ENCODE results near the gene TCEA2.

TCEA2 gene

DNA sequence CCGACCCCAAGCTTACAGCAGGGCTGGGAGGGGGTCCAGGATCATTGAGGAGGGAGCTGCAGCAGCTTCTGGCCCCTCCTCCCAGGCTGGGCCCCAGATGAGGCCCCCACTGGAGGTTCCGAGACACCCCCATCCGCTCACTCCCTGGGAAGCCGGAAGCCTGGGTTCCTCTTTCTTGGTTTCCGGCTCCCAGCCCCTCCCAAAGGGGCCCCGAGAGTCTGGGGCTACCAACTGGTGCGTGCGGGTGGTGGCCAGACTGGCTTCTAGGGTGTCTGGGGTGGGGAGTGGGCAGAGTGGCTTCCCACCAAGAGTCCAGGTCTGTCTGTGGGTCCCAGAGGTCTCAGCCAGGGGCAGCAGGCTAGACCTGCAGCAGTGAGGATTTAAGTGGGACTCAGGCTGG, 14.1 kb downstream of the TCEA2 start:
- Histone ChIP-seq H3K36me3 (peaks cover 52% of the 10 kb centered on the region), H3K4me1 (ENCODE audit: control insufficient read depth in 1 of 2, insufficient read depth in 1 of 2, low read depth in 1 of 2, low read length in 1 of 2) (peaks cover 66 to 71% of the 10 kb centered on the region in 2 experiments), H3K27ac (peak overlapping the region; percentile 99), H3K4me3 (ENCODE audit: low read depth in 1 of 2, low read length in 1 of 2) (peak overlapping the region; percentile 99 to 100), H3K27me3 (no peaks in the 10 kb centered on the region), H3K9me3 (peaks cover 5% of the 10 kb centered on the region)
- TF ChIP-seq, protein P1, sequence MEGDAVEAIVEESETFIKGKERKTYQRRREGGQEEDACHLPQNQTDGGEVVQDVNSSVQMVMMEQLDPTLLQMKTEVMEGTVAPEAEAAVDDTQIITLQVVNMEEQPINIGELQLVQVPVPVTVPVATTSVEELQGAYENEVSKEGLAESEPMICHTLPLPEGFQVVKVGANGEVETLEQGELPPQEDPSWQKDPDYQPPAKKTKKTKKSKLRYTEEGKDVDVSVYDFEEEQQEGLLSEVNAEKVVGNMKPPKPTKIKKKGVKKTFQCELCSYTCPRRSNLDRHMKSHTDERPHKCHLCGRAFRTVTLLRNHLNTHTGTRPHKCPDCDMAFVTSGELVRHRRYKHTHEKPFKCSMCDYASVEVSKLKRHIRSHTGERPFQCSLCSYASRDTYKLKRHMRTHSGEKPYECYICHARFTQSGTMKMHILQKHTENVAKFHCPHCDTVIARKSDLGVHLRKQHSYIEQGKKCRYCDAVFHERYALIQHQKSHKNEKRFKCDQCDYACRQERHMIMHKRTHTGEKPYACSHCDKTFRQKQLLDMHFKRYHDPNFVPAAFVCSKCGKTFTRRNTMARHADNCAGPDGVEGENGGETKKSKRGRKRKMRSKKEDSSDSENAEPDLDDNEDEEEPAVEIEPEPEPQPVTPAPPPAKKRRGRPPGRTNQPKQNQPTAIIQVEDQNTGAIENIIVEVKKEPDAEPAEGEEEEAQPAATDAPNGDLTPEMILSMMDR (IDR thresholded peaks at IDR 0.05), result no peak

DNA sequence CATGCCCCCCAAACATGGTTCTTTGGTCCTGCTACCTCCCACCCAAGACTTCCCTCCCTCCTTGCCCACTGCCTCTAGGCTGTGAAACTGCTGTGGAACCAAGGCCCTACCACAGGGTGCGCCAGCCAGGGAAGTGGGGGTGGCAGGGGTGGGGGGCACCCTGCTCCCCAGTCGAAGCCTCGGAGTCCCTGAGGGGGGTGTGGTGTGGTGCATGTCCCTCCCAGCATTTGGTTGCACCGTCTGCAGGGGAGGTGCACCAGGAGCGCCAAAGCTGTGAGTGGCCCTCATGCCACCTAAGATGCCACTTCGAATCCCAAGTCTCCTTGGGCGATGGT, 14.5 kb downstream of the TCEA2 start:
- peaks cover 5% of the 10 kb centered on the region for H3K9me3 ChIP-seq
- TF ChIP-seq, protein P1 (IDR thresholded peaks at IDR 0.05), result no peak
- no peaks in the 10 kb centered on the region for H3K27me3 ChIP-seq
- peaks cover 66 to 72% of the 10 kb centered on the region in 2 experiments for H3K4me1 ChIP-seq (ENCODE audit: control insufficient read depth in 1 of 2, insufficient read depth in 1 of 2, low read depth in 1 of 2, low read length in 1 of 2)
- peak overlapping the region; percentile 99 for H3K27ac ChIP-seq
- H3K4me3 ChIP-seq (ENCODE audit: low read depth in 1 of 2, low read length in 1 of 2), result peak overlapping the region; percentile 99 to 100
- H3K36me3 ChIP-seq, result peaks cover 47% of the 10 kb centered on the region

DNA sequence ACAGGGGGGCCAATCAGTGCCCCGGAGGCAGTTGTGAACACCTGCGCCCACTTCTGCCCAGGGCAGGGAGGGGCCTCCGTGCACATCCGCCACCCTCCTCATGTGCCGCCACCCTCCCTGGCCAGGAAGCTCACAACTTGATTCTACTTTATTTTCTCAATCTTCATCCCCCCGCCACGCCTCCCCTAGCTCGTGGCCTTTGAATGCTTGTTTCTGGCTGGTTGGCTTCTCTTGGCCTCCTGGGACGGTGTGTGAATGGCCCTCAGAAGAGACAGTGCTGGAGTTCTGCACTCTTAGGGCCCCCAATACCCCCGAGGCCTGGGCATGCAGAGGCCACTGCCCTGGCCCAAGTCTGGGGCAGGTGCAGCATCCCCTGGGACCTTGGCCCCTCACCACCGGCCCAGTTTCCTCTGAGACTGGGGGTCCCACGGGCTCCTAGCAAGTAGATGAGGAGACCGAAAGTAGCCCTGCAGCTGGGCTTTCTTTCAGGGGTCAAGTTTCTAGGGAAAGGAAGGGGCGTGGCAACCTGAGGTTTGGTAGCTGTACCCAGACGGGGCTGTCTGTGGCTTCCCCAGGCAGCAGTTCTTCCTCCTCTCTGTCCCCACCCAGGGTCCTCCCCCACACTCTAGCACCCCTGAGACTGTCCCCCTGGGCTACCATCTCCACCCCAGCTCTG, 15.0 kb downstream of the TCEA2 start:
- no peaks in the 10 kb centered on the region for H3K27me3 ChIP-seq
- H3K9me3 ChIP-seq, result peaks cover 5% of the 10 kb centered on the region
- TF ChIP-seq, protein P1 (IDR thresholded peaks at IDR 0.05), result no peak
- H3K4me1 ChIP-seq (ENCODE audit: control insufficient read depth in 1 of 2, insufficient read depth in 1 of 2, low read depth in 1 of 2, low read length in 1 of 2), result peaks cover 68 to 74% of the 10 kb centered on the region in 2 experiments
- peak overlapping the region; percentile 99 for H3K27ac ChIP-seq
- peaks cover 42% of the 10 kb centered on the region for H3K36me3 ChIP-seq
- peak overlapping the region; percentile 99 to 100 for H3K4me3 ChIP-seq (ENCODE audit: low read depth in 1 of 2, low read length in 1 of 2)

DNA sequence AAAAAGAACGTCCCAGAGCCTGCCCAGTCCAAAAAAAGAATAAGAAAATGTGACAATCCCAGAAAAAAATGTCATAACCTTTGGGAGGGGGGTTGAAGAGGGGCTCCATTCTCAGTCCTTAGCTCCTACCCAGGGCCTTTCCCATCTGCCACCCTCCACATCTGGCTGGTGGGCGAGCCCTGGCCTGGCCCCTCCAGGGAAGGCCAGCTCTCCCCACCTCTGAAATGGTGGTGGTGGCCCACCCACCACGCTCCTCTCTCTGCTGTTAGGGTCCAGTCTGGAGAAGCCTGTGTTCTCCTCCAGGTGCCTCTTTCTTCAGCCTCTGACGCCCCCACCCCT, 15.9 kb downstream of the TCEA2 start:
- peak overlapping the region; percentile 99 for H3K27ac ChIP-seq
- H3K36me3 ChIP-seq, result peaks cover 34% of the 10 kb centered on the region
- H3K4me3 ChIP-seq (ENCODE audit: low read depth in 1 of 2, low read length in 1 of 2), result peak overlapping the region; percentile 99 to 100
- H3K4me1 ChIP-seq (ENCODE audit: control insufficient read depth in 1 of 2, insufficient read depth in 1 of 2, low read depth in 1 of 2, low read length in 1 of 2), result peaks cover 68 to 79% of the 10 kb centered on the region in 2 experiments
- peaks cover under 1% of the 10 kb centered on the region for H3K9me3 ChIP-seq
- peaks cover 4% of the 10 kb centered on the region for H3K27me3 ChIP-seq
- TF ChIP-seq, protein P1 (IDR thresholded peaks at IDR 0.05), result no peak

DNA sequence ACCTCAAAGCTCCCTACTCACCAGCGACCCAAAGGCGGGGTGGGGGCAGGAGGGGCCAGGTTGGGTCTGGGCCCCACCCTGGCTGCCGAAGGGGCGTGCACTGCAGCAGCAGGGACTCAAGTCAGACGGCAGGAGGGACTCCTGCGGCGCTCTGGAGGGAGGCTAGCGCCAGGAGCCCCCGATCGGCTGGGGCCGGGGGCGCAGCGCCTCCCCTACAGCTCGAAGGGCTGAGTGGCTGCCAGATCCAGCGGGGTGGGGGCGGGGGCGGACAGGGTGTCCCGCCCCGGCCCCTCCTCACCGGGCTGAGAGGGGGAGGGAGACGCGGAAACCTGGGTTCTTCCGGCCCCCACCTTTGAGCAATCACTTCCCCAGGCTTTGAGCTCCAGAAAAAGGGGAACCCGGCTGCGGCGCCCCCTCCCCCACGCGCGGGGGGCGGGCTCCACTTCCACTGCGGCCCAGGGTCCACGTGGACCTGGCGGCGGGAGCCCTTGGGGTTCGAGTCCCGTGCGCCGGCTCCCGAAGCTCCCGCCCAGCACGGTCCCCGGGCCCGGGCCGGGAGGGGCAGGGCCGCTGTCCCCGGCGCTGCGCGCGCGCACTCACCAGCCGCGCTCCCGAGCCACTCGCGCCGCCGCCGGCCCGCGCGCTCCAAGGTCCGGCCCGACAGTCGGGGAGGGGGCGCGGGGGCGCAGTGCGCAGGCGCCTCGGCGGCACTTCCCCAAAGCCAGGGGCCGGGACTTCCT, 16.4 kb downstream of the TCEA2 start, which contains the start of gene RGS19:
RGS19 (minus strand) TSS at position 246 of the 740 bp plus-strand sequence. CDS start 2,632 bp downstream, outside the sequence.
- TF ChIP-seq, protein P1 (IDR thresholded peaks at IDR 0.05), result no peak
- Histone ChIP-seq H3K4me3 (ENCODE audit: low read depth in 1 of 2, low read length in 1 of 2) (peak within 1 kb of the TSS; percentile 99 to 100), H3K27ac (peak within 1 kb of the TSS; percentile 99), H3K27me3 (peaks cover 9% of the 10 kb centered on the region), H3K36me3 (peaks cover 28% of the 10 kb centered on the region), H3K9me3 (no peaks in the 10 kb centered on the region), H3K4me1 (ENCODE audit: control insufficient read depth in 1 of 2, insufficient read depth in 1 of 2, low read depth in 1 of 2, low read length in 1 of 2) (peaks cover 68 to 79% of the 10 kb centered on the region in 2 experiments)

Measured in neutrophil (primary cell).